Measurements from ENCODE around the gene SNTB2.
"Not testable (repeated sequence)": the region's sequence is repeated elsewhere in the genome, so short reads cannot be mapped to it uniquely, and the experiment has no call there.

Gene SNTB2

GRCh38 chr16:69186642-69187445, at the start of gene SNTB2:
TSS of gene SNTB2 (plus strand) at chr16:69187164. CDS start at chr16:69187167, 3 bp downstream.
- DNase-seq (ENCODE audit: low spot score), result peak; percentile 94

- no peak for DNase-seq (ENCODE audit: low spot score)
Measured at GRCh38 chr16:69138608-69139007, 48.4 kb upstream of the SNTB2 start.

GRCh38 chr16:69139464-69139863, 47.5 kb upstream of the SNTB2 start:
- not testable (repeated sequence) for DNase-seq (ENCODE audit: low spot score)

- no peak for DNase-seq (ENCODE audit: low spot score)
Measured at GRCh38 chr16:69141014-69141413, 46.0 kb upstream of the SNTB2 start.

GRCh38 chr16:69141936-69142335, 45.0 kb upstream of the SNTB2 start:
- no peak for DNase-seq (ENCODE audit: low spot score)

- DNase-seq (ENCODE audit: low spot score), result no peak
Measured at GRCh38 chr16:69143116-69143515, 43.8 kb upstream of the SNTB2 start.

- no peak for DNase-seq (ENCODE audit: low spot score)
Measured at GRCh38 chr16:69145658-69146057, 41.3 kb upstream of the SNTB2 start.

GRCh38 chr16:69149621-69150020, 37.3 kb upstream of the SNTB2 start:
- not testable (repeated sequence) for DNase-seq (ENCODE audit: low spot score)

- peak; percentile 79 for DNase-seq (ENCODE audit: low spot score)
Measured at GRCh38 chr16:69150146-69150865, 36.7 kb upstream of the SNTB2 start.

- DNase-seq (ENCODE audit: low spot score), result no peak
Measured at GRCh38 chr16:69157196-69157595, 29.8 kb upstream of the SNTB2 start.

- no peak for DNase-seq (ENCODE audit: low spot score)
Measured at GRCh38 chr16:69160192-69160591, 26.8 kb upstream of the SNTB2 start.

- no peak for DNase-seq (ENCODE audit: low spot score)
Measured at GRCh38 chr16:69165584-69165983, 21.4 kb upstream of the SNTB2 start.

GRCh38 chr16:69166221-69166833, 20.6 kb upstream of the SNTB2 start:
- DNase-seq (ENCODE audit: low spot score), result peak; percentile 29

- no peak for DNase-seq (ENCODE audit: low spot score)
Measured at GRCh38 chr16:69166946-69167930, 19.7 kb upstream of the SNTB2 start.

GRCh38 chr16:69169051-69169450, 17.9 kb upstream of the SNTB2 start:
- DNase-seq (ENCODE audit: low spot score), result no peak

GRCh38 chr16:69169607-69170352, 17.2 kb upstream of the SNTB2 start:
- DNase-seq (ENCODE audit: low spot score), result no peak

GRCh38 chr16:69171325-69172084, 15.5 kb upstream of the SNTB2 start:
- DNase-seq (ENCODE audit: low spot score), result peak; percentile 30

- DNase-seq (ENCODE audit: low spot score), result peak; percentile 67
Measured at GRCh38 chr16:69176033-69176800, 10.7 kb upstream of the SNTB2 start.

GRCh38 chr16:69179328-69180010, 7.5 kb upstream of the SNTB2 start:
- DNase-seq (ENCODE audit: low spot score), result peak; percentile 68

Data from AG08395 (cell line).